PC-9 (cell line): ENCODE measurements around the gene NISCH.

Source experiments
- CTCF ChIP-seq: fragments of 200-600 bp; sonication (generic); conservative IDR thresholded peaks from 2 replicates; pipeline ENCODE4 v1.6.1; 2017; ENCODE audit warnings: mixed run types, antibody characterized with exemption, mild to moderate bottlenecking, moderate library complexity
- EZH2 ChIP-seq: fragments of 200-600 bp; sonication (generic); IDR thresholded peaks from 2 replicates; pipeline ENCODE4 v1.8.0; 2017; ENCODE audit warnings: antibody characterized with exemption, low read depth

GRCh38 chr3:52516509-52517195 lies 61.2 kb downstream of the NISCH start:
- TF ChIP-seq CTCF (no peak), EZH2 (no peak)
